Breast epithelium (tissue), 3 donors: ENCODE data around the gene KLRC4.

Experiments used
- POLR2A ChIP-seq: fragments of 450-650 bp; IDR thresholded peaks from one replicate; pipeline ENCODE4 v1.6.1; 2016; ENCODE audit warnings: antibody characterized with exemption, mild to moderate bottlenecking, moderate library complexity
- POLR2AphosphoS5 ChIP-seq, 3 donors: sonication (generic); formaldehyde crosslinking; IDR thresholded peaks; one replicate each; pipeline ENCODE4 v1.6.1; 2017; ENCODE audit warnings: antibody characterized with exemption in 3 of 3
- TF ChIP-seq, protein P1 (sequence below), 3 donors: fragments of 450-650 bp; IDR thresholded peaks; one replicate each; pipeline ENCODE4 v1.5.1; 2016 to 2017; ENCODE audit warnings: antibody characterized with exemption in 3 of 3, mild to moderate bottlenecking in 3 of 3, moderate library complexity in 3 of 3

DNA sequence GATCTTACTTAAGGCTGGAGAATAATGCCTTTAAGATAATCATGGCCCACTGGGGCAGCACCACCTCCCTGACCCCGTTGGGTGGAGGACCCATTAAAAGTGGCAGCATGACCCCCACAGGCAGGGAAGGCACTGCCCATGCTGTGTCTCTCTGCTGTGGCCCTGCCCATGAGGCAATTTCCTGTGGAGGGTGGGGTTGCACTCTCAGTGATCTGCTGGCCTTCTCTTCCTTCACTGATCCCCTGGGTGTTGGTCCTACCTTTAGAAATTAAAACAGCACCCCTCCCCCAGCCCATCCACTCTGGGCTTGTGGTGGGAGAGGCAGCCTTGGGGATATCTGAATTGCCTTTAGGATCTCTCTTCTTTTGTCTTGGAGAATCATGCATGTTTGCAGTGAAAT lies 37.0 kb downstream of the KLRC4 start:
- TF ChIP-seq, protein P1, sequence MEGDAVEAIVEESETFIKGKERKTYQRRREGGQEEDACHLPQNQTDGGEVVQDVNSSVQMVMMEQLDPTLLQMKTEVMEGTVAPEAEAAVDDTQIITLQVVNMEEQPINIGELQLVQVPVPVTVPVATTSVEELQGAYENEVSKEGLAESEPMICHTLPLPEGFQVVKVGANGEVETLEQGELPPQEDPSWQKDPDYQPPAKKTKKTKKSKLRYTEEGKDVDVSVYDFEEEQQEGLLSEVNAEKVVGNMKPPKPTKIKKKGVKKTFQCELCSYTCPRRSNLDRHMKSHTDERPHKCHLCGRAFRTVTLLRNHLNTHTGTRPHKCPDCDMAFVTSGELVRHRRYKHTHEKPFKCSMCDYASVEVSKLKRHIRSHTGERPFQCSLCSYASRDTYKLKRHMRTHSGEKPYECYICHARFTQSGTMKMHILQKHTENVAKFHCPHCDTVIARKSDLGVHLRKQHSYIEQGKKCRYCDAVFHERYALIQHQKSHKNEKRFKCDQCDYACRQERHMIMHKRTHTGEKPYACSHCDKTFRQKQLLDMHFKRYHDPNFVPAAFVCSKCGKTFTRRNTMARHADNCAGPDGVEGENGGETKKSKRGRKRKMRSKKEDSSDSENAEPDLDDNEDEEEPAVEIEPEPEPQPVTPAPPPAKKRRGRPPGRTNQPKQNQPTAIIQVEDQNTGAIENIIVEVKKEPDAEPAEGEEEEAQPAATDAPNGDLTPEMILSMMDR (IDR thresholded peaks at IDR 0.05): no peak
- TF ChIP-seq POLR2A (no peak), POLR2AphosphoS5 (IDR thresholded peaks at IDR 0.05) (no peak)
